ENCODE data around the gene RBM19.

RBM19 gene

GRCh38 chr12:113891739-113892520, 74.2 kb downstream of the RBM19 start:
- Histone ChIP-seq H3K27me3 (replicated peaks; ENCODE audit: control insufficient read depth, insufficient read depth, low read length) (no peaks in the 10 kb centered on the region), H3K4me3 (replicated peaks; ENCODE audit: low read depth, low read length) (no peak overlapping the region), H3K36me3 (ENCODE audit: control insufficient read depth, insufficient read depth, low read length) (peaks cover 4% of the 10 kb centered on the region; the same call in 1 of the 2 replicates)
- DNase-seq (ENCODE audit: extremely low read depth, insufficient read length) = no peak
- TF ChIP-seq CTCF (IDR thresholded peaks at IDR 0.05; ENCODE audit: insufficient read depth, low read length, poor library complexity, severe bottlenecking) = no peak

- no peak for TF ChIP-seq CTCF (IDR thresholded peaks at IDR 0.05; ENCODE audit: insufficient read depth, low read length, poor library complexity, severe bottlenecking)
- H3K36me3 ChIP-seq (ENCODE audit: control insufficient read depth, insufficient read depth, low read length) = peaks cover 4% of the 10 kb centered on the region; the same call in 1 of the 2 replicates
- H3K27me3 ChIP-seq (replicated peaks; ENCODE audit: control insufficient read depth, insufficient read depth, low read length) = no peaks in the 10 kb centered on the region
- DNase-seq (ENCODE audit: extremely low read depth, insufficient read length) = no peak
- no peak overlapping the region for H3K4me3 ChIP-seq (replicated peaks; ENCODE audit: low read depth, low read length)
Measured at GRCh38 chr12:113891167-113891692, 74.9 kb downstream of the RBM19 start.

- TF ChIP-seq CTCF (IDR thresholded peaks at IDR 0.05; ENCODE audit: insufficient read depth, low read length, poor library complexity, severe bottlenecking) = no peak
- DNase-seq (ENCODE audit: extremely low read depth, insufficient read length) = no peak
- Histone ChIP-seq H3K36me3 (ENCODE audit: control insufficient read depth, insufficient read depth, low read length) (peaks cover 4% of the 10 kb centered on the region; the same call in 1 of the 2 replicates), H3K27me3 (replicated peaks; ENCODE audit: control insufficient read depth, insufficient read depth, low read length) (no peaks in the 10 kb centered on the region), H3K4me3 (replicated peaks; ENCODE audit: low read depth, low read length) (no peak overlapping the region)
Measured at GRCh38 chr12:113889891-113890581, 76.1 kb downstream of the RBM19 start.

- peaks cover 4% of the 10 kb centered on the region; the same call in 1 of the 2 replicates for H3K36me3 ChIP-seq (ENCODE audit: control insufficient read depth, insufficient read depth, low read length)
- H3K27me3 ChIP-seq (replicated peaks; ENCODE audit: control insufficient read depth, insufficient read depth, low read length) = no peaks in the 10 kb centered on the region
- no peak for DNase-seq (ENCODE audit: extremely low read depth, insufficient read length)
- no peak for TF ChIP-seq CTCF (IDR thresholded peaks at IDR 0.05; ENCODE audit: insufficient read depth, low read length, poor library complexity, severe bottlenecking)
- H3K4me3 ChIP-seq (replicated peaks; ENCODE audit: low read depth, low read length) = no peak overlapping the region
Measured at GRCh38 chr12:113889076-113889475, 77.0 kb downstream of the RBM19 start.

- no peak for DNase-seq (ENCODE audit: extremely low read depth, insufficient read length)
- TF ChIP-seq CTCF (IDR thresholded peaks at IDR 0.05; ENCODE audit: insufficient read depth, low read length, poor library complexity, severe bottlenecking) = no peak
- Histone ChIP-seq H3K4me3 (replicated peaks; ENCODE audit: low read depth, low read length) (no peak overlapping the region), H3K36me3 (ENCODE audit: control insufficient read depth, insufficient read depth, low read length) (peaks cover 4% of the 10 kb centered on the region; the same call in 1 of the 2 replicates), H3K27me3 (replicated peaks; ENCODE audit: control insufficient read depth, insufficient read depth, low read length) (no peaks in the 10 kb centered on the region)
Measured at GRCh38 chr12:113888435-113888834, 77.7 kb downstream of the RBM19 start.

Measured in GM06990 (cell line).